ENCODE results near the gene STAT5B. TPM values are rescaled to one million over a fixed set of nuclear protein-coding genes. Genes with fewer than 3 reads are reported as not detected.

Gene STAT5B
- total and polyA plus RNA-seq, 9 donors, result 27.0 to 41.1 (median 35.7) TPM

DNA sequence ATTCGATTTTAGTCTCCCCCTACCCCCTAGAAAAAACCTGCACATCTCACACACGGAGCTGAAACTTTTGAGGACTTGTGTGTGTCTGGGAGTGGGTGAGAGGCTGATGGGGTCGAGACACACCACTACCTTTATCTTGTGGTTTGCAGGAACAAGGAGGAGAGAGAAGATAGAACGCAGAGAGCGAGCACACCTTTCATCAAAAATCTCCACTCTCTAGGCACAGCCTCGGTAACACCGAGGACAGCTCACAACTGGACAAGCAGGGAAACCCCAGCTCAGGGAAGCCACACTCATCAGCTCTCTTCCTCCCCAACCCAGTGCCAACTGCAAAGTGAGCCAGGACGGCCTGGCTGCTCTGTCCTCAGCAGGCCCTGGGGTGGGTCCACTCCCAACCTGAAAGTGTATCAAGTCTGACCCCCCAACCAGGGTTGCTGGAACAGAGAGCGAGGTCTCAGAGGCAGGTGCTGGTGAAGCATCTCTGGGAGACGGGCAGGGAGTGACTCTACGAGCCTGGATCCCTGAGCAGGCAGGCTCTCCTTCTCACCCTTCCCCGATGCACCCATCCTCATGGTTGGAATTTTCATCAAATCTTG lies 76.7 kb downstream of the STAT5B start:
- Histone ChIP-seq H3K36me3 (ENCODE audit: control insufficient read depth, insufficient read depth, low read length) (peaks cover 42% of the 10 kb centered on the region), H3K4me1 (ENCODE audit: control insufficient read depth, insufficient read depth, low read length) (peaks cover 1% of the 10 kb centered on the region)
- 92% methylated on average over 2 of the region's 12 CpGs for WGBS (ENCODE audit: insufficient coverage)

DNA sequence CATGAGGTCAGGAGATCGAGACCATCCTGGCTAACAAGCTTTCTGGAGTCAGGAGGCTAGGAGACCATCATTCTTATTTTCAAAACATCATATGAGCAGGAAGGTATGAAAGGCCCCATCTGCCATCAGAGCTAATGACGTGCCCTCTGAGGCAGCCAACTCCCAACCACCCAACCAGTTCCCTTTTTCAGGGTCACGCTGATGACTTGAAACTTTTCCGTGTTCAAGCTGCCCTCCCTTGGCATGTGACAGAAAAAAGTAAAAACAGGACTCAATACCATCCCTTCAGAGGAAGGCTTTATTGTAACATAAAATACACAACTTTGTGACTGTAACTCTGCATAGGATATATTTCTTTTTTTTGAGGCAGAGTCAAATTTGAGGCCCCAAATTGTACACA lies 77.3 kb downstream of the STAT5B start:
- H3K4me1 ChIP-seq (ENCODE audit: control insufficient read depth, insufficient read depth, low read length), result peaks cover 6% of the 10 kb centered on the region
- 100% methylated on average over 1 of the region's 4 CpGs for WGBS (ENCODE audit: insufficient coverage)
- no peaks in the 10 kb centered on the region for H3K9me3 ChIP-seq (replicated peaks; ENCODE audit: control insufficient read depth, low read depth, low read length)
- peaks cover 36% of the 10 kb centered on the region for H3K36me3 ChIP-seq (ENCODE audit: control insufficient read depth, insufficient read depth, low read length)
- no peaks in the 10 kb centered on the region for H3K27me3 ChIP-seq (ENCODE audit: control insufficient read depth, insufficient read depth, low read length)
- H3K4me3 ChIP-seq (ENCODE audit: low read length), result no peak overlapping the region
- H3K27ac ChIP-seq (ENCODE audit: low read length), result peak overlapping the region; percentile 47
- peak; percentile 69 for DNase-seq

More for the DNA sequence above, 76.7 kb downstream of the STAT5B start:
- peak overlapping the region; percentile 13 for H3K27ac ChIP-seq (ENCODE audit: low read length)
- H3K9me3 ChIP-seq (replicated peaks; ENCODE audit: control insufficient read depth, low read depth, low read length), result no peaks in the 10 kb centered on the region
- H3K27me3 ChIP-seq (ENCODE audit: control insufficient read depth, insufficient read depth, low read length), result no peaks in the 10 kb centered on the region
- no peak overlapping the region for H3K4me3 ChIP-seq (ENCODE audit: low read length)
- DNase-seq, result no peak

- no peak for DNase-seq
- 90% methylated on average over 5 of the region's 8 CpGs for WGBS (ENCODE audit: insufficient coverage)
- Histone ChIP-seq H3K36me3 (ENCODE audit: control insufficient read depth, insufficient read depth, low read length) (peaks cover 33% of the 10 kb centered on the region), H3K4me1 (ENCODE audit: control insufficient read depth, insufficient read depth, low read length) (peaks cover 15% of the 10 kb centered on the region), H3K4me3 (ENCODE audit: low read length) (no peak overlapping the region), H3K27me3 (ENCODE audit: control insufficient read depth, insufficient read depth, low read length) (no peaks in the 10 kb centered on the region), H3K9me3 (replicated peaks; ENCODE audit: control insufficient read depth, low read depth, low read length) (no peaks in the 10 kb centered on the region), H3K27ac (ENCODE audit: low read length) (no peak overlapping the region)
Observed at GRCh38 chr17:42197564-42198156, 78.5 kb downstream of the STAT5B start.

DNA sequence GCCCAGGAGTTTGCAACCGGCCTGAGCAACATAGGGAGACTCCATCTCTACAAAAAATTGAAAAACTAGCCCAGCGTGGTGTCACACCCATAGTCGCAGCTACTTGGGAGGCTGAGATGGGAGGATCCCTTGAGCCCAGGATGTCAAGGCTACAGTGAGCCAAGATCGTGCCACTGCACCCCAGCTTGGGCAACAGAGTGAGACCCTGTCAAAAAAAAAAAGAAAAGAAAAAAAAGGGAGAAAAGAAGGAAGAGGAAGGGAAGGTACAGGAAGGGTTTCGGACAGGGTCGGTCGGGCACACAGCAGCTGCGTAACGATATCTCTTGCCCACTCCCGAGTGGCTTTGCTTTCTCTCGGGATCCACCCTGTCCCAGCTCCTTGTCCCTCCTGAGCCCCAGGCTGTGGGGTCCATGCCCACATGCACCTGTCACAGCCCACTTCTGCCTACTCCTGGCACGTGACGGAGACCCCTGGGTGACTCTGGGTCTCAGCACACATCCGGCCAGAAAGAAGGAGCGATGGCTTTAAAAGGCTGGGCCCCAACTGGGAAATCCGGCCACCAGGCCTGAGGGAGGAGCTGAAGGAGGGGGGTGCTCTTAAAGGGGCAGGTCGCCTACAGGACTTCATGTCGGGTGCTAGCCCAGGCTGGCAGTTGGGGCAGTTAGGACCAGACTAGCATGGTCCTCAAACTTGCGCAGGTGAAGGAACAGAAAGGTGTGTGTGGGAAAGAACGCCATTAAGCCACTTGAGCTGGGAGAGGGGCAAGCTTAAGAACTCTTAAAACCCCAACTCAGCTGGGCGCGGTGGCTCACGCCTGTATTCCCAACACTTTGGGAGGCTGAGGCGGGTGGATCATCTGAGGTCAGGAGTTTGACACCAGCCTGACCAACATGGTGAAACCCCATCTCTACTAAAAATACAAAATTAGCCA lies 82.0 kb downstream of the STAT5B start, which contains the start of gene GHDC:
Gene GHDC, minus strand, starts transcription at position 526 of the 931 bp plus-strand sequence. CDS start 913 bp downstream, outside the sequence.
- H3K27ac ChIP-seq (ENCODE audit: low read length), result peak within 1 kb of the TSS; percentile 78
- peak within 1 kb of the TSS; percentile 91 for H3K4me3 ChIP-seq (ENCODE audit: low read length)
- peaks cover 15% of the 10 kb centered on the region for H3K4me1 ChIP-seq (ENCODE audit: control insufficient read depth, insufficient read depth, low read length)
- no peaks in the 10 kb centered on the region for H3K9me3 ChIP-seq (replicated peaks; ENCODE audit: control insufficient read depth, low read depth, low read length)
- H3K36me3 ChIP-seq (ENCODE audit: control insufficient read depth, insufficient read depth, low read length), result peaks cover 4% of the 10 kb centered on the region
- DNase-seq, result peak; percentile 93
- H3K27me3 ChIP-seq (ENCODE audit: control insufficient read depth, insufficient read depth, low read length), result no peaks in the 10 kb centered on the region
- WGBS (ENCODE audit: insufficient coverage), result 8% methylated on average over 16 of the region's 24 CpGs

DNA sequence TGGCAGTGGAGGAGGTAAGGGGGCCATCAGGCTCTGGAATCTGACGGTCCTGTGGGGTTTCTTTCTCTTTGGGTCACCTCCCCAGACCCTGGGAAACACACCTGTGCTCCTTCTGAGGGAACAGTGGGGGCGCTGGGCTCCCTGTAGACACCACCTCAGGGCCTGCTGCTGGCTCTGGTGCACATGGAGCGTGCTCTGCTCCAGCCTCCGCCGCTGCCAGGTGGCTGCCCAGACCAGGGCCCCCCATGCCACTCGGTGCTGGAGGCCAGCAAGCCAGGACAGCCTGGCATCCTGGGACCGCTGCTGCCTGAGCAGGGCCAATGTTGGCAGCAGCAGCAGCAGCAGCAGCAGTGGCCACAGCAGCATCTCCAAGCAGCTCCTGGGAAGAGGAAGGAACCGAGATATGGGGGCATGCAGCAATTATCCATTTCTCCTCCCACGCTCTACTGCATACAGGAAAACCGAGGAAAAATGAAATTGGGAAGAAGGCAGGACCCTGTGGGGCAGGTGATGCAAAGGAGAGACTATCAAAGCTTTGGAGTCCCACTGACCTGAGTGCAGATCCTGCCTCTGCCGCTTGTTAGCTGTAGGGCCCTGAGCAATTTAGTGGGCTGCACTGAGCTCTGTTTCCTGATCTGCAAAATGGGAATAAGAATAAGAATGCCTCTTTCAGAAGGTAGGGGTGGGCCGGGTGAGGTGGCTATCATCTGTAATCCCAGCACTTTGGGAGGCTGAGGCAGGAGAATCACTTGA lies 82.8 kb downstream of the STAT5B start:
- H3K27ac ChIP-seq (ENCODE audit: low read length), result no peak overlapping the region
- no peaks in the 10 kb centered on the region for H3K27me3 ChIP-seq (ENCODE audit: control insufficient read depth, insufficient read depth, low read length)
- no peaks in the 10 kb centered on the region for H3K9me3 ChIP-seq (replicated peaks; ENCODE audit: control insufficient read depth, low read depth, low read length)
- DNase-seq, result no peak
- peak overlapping the region; percentile 91 for H3K4me3 ChIP-seq (ENCODE audit: low read length)
- peaks cover 4% of the 10 kb centered on the region for H3K36me3 ChIP-seq (ENCODE audit: control insufficient read depth, insufficient read depth, low read length)
- peaks cover 18% of the 10 kb centered on the region for H3K4me1 ChIP-seq (ENCODE audit: control insufficient read depth, insufficient read depth, low read length)
- WGBS (ENCODE audit: insufficient coverage), result 81% methylated on average over 10 of the region's 12 CpGs

GRCh38 chr17:42192189-42193126 lies 83.7 kb downstream of the STAT5B start:
- H3K4me3 ChIP-seq (ENCODE audit: low read length), result no peak overlapping the region

DNA sequence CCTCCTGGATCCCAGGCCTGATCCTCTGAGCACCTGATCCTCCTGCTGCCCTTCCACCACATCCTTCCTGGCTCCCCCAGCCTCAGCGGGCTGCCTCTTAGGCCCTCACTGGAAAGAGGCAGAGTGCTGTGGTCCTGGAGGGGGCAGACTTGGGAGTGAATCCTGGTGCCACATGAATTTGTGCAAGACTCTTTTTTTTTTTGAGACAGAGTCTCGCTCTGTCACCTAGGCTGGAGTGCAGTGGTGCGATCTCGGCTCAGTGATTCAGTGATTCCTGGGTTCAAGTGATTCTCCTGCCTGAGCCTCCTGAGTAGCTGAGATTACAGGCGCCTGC lies 84.9 kb downstream of the STAT5B start:
- 100% methylated on average over 1 of the region's 5 CpGs for WGBS (ENCODE audit: insufficient coverage)
- H3K4me3 ChIP-seq (ENCODE audit: low read length), result no peak overlapping the region
- H3K4me1 ChIP-seq (ENCODE audit: control insufficient read depth, insufficient read depth, low read length), result peaks cover 18% of the 10 kb centered on the region
- H3K27ac ChIP-seq (ENCODE audit: low read length), result no peak overlapping the region
- DNase-seq, result no peak
- no peaks in the 10 kb centered on the region for H3K9me3 ChIP-seq (replicated peaks; ENCODE audit: control insufficient read depth, low read depth, low read length)
- peaks cover 4% of the 10 kb centered on the region for H3K36me3 ChIP-seq (ENCODE audit: control insufficient read depth, insufficient read depth, low read length)
- H3K27me3 ChIP-seq (ENCODE audit: control insufficient read depth, insufficient read depth, low read length), result no peaks in the 10 kb centered on the region

More at GRCh38 chr17:42192189-42193126, 83.7 kb downstream of the STAT5B start:
- Histone ChIP-seq H3K36me3 (ENCODE audit: control insufficient read depth, insufficient read depth, low read length) (peaks cover 4% of the 10 kb centered on the region), H3K27me3 (ENCODE audit: control insufficient read depth, insufficient read depth, low read length) (no peaks in the 10 kb centered on the region), H3K9me3 (replicated peaks; ENCODE audit: control insufficient read depth, low read depth, low read length) (no peaks in the 10 kb centered on the region), H3K4me1 (ENCODE audit: control insufficient read depth, insufficient read depth, low read length) (peaks cover 18% of the 10 kb centered on the region), H3K27ac (ENCODE audit: low read length) (no peak overlapping the region)
- no peak for DNase-seq
- 75% methylated on average over 20 of the region's 23 CpGs for WGBS (ENCODE audit: insufficient coverage)

GRCh38 chr17:42190491-42191274 lies 85.5 kb downstream of the STAT5B start:
- 82% methylated on average over 9 of the region's 17 CpGs for WGBS (ENCODE audit: insufficient coverage)
- no peak for DNase-seq

More at GRCh38 chr17:42190491-42191274, 85.5 kb downstream of the STAT5B start:
- Histone ChIP-seq H3K36me3 (ENCODE audit: control insufficient read depth, insufficient read depth, low read length) (peaks cover 4% of the 10 kb centered on the region), H3K4me1 (ENCODE audit: control insufficient read depth, insufficient read depth, low read length) (peaks cover 19% of the 10 kb centered on the region), H3K27ac (ENCODE audit: low read length) (no peak overlapping the region), H3K4me3 (ENCODE audit: low read length) (no peak overlapping the region), H3K9me3 (replicated peaks; ENCODE audit: control insufficient read depth, low read depth, low read length) (no peaks in the 10 kb centered on the region), H3K27me3 (ENCODE audit: control insufficient read depth, insufficient read depth, low read length) (no peaks in the 10 kb centered on the region)
